Activated CD8-positive, alpha-beta T cell treated with anti-CD3 and anti-CD28 coated beads for 36 hours (primary cell): Measurements from ENCODE around the gene NEUROD2. TPM values are rescaled to one million over a fixed set of nuclear protein-coding genes. Genes with fewer than 3 reads are reported as not detected.

Experiments used
- ATAC-seq: fragments of 200-7000 bp; cut with Tn5 transposase; one replicate; pipeline ENCODE4 v1.10.0; 2021; ENCODE audit warnings: mild to moderate bottlenecking, moderate library complexity
- CTCF ChIA-PET: fragments of 350-600 bp; sonication (Branson Sonifier 250); formaldehyde crosslinking; loops from one replicate; lab custom pipeline; 2021; ENCODE audit warnings: antibody characterized with exemption; lab: Charles Lee
- POLR2A ChIA-PET: fragments of 350-600 bp; sonication (Branson Sonifier 250); formaldehyde crosslinking; loops from one replicate; lab custom pipeline; 2021; ENCODE audit warnings: antibody characterized with exemption; lab: Charles Lee
- DNase-seq: peaks from one replicate; pipeline ENCODE4 v3.0.0-alpha.2; 2020
- H3K27ac Mint-ChIP-seq: one replicate; pipeline ENCODE4 v1.8.0; 2021; ENCODE audit warnings: mild to moderate bottlenecking, mixed read lengths
- H3K27me3 Mint-ChIP-seq: one replicate; pipeline ENCODE4 v1.8.0; 2021; ENCODE audit warnings: mixed read lengths
- H3K36me3 Mint-ChIP-seq: one replicate; pipeline ENCODE4 v1.8.0; 2021; ENCODE audit warnings: low read depth, mixed read lengths
- H3K4me1 Mint-ChIP-seq: one replicate; pipeline ENCODE4 v1.8.0; 2021; ENCODE audit warnings: low read depth, mixed read lengths
- H3K4me3 Mint-ChIP-seq: one replicate; pipeline ENCODE4 v1.8.0; 2021; ENCODE audit warnings: mild to moderate bottlenecking, moderate library complexity, mixed read lengths
- H3K9me3 Mint-ChIP-seq: one replicate; pipeline ENCODE4 v1.8.0; 2021; ENCODE audit warnings: mixed read lengths
- CTCF ChIP-seq: fragments of 200-600 bp; IDR thresholded peaks from one replicate; pipeline ENCODE4 v1.8.0; 2022; ENCODE audit warnings: antibody characterized with exemption, mild to moderate bottlenecking
- intact Hi-C: fragments of 100-400 bp; cut with micrococcal nuclease; formaldehyde crosslinking; loops from one replicate; pipeline ENCODE4 v1.10.0; 2022
- total RNA-seq, 2 experiments: library from RNA; stranded (reverse); gene quantifications; one replicate each; pipeline ENCODE4 v1.2.3, GENCODE V29; 2021

Gene NEUROD2
- total RNA-seq, 2 experiments from 2014 or later, result not detected

- TF ChIP-seq CTCF, result no peak
- ChIA-PET CTCF (interaction anchor here (0.6 to 1.6 kb wide), 6 partner anchors 8 to 97 kb away, joined by 3 to 7 read pairs (median 4); no protein-coding TSS in a partner anchor), POLR2A (interaction anchor here (1.1 kb wide), 1 partner anchor 20 kb away, joined by 3 read pairs; no protein-coding TSS in a partner anchor)
- Mint-ChIP-seq H3K4me1 (no peaks in the 10 kb centered on the region), H3K36me3 (peaks cover 8% of the 10 kb centered on the region), H3K9me3 (no peaks in the 10 kb centered on the region), H3K4me3 (no peak overlapping the region), H3K27ac (no peak overlapping the region), H3K27me3 (no peaks in the 10 kb centered on the region)
- intact Hi-C loops, result no loop called here
- DNase-seq (no peak), ATAC-seq (no peak)
Observed at GRCh38 chr17:39556423-39556822, 51.3 kb downstream of the NEUROD2 start.

- Mint-ChIP-seq H3K27me3 (no peaks in the 10 kb centered on the region), H3K4me3 (no peak overlapping the region), H3K27ac (no peak overlapping the region), H3K9me3 (no peaks in the 10 kb centered on the region), H3K36me3 (peaks cover 8% of the 10 kb centered on the region), H3K4me1 (no peaks in the 10 kb centered on the region)
- ChIA-PET POLR2A (interaction anchor here (0.6 to 0.8 kb wide), 2 partner anchors 18 to 29 kb away, joined by 3 read pairs; no protein-coding TSS in a partner anchor), CTCF (interaction anchor here (1.6 kb wide), 1 partner anchor 66 kb away, joined by 7 read pairs; no protein-coding TSS in a partner anchor)
- intact Hi-C loops, result no loop called here
- DNase-seq (no peak), ATAC-seq (no peak)
- no peak for TF ChIP-seq CTCF
Observed at GRCh38 chr17:39555368-39555767, 52.4 kb downstream of the NEUROD2 start.

Other genes with a start within 250 kb of the NEUROD2 start
- 10 to 100 TPM; 17.7 to 19.1 TPM for gene FBXL20, start 206.3 kb downstream of the NEUROD2 start, total RNA-seq
- 10 to 100 TPM; 60.7 to 64.7 TPM for gene MED1, start 156.7 kb downstream of the NEUROD2 start, total RNA-seq
- 10 to 100 TPM; 61.4 to 61.9 TPM for gene CDK12, start 146.4 kb downstream of the NEUROD2 start, total RNA-seq
- gene PPP1R1B, start 19.0 kb upstream of the NEUROD2 start, total RNA-seq, result not detected
- 10 to 100 TPM; 48.7 to 50.3 TPM for gene STARD3, start 29.2 kb upstream of the NEUROD2 start, total RNA-seq
- 1 to 10 TPM in 1 of 2 experiments, under 1 TPM in 1; 0.95 to 1.3 TPM for gene TCAP, start 57.4 kb upstream of the NEUROD2 start, total RNA-seq
- gene PNMT, start 60.5 kb upstream of the NEUROD2 start, total RNA-seq, result under 1 TPM in 1 of 2 experiments, not detected in 1; 0.40 TPM
- gene PGAP3, start 80.1 kb upstream of the NEUROD2 start, total RNA-seq, result 1 to 10 TPM; 6.4 to 7.4 TPM
- 1 to 10 TPM; 5.2 TPM for gene ERBB2, start 92.1 kb upstream of the NEUROD2 start, total RNA-seq
- 10 to 100 TPM; 32.5 to 34.0 TPM for gene MIEN1, start 122.6 kb upstream of the NEUROD2 start, total RNA-seq
- gene GRB7, start 130.0 kb upstream of the NEUROD2 start, total RNA-seq, result 1 to 10 TPM in 1 of 2 experiments, not detected in 1; 1.2 TPM